Osteoblast (primary cell): ENCODE results near the gene INAVA. TPM values are rescaled to one million over a fixed set of nuclear protein-coding genes. Genes with fewer than 3 reads are reported as not detected.

ENCODE experiments used
- DNase-seq: peaks from one replicate; pipeline ENCODE4 v3.0.0; 2011; ENCODE audit warnings: low spot score, mixed read lengths; ENCODE audit not compliant: insufficient read length; ENCODE audit errors: missing footprints
- H2AFZ ChIP-seq: 2 replicates; pipeline ENCODE4 v1.6.0; 2011; ENCODE audit warnings: mild to moderate bottlenecking, low read length
- H3K27ac ChIP-seq: 2 replicates; pipeline ENCODE4 v1.5.1; 2011; ENCODE audit warnings: mild to moderate bottlenecking, low read depth, low read length, moderate library complexity
- H3K27me3 ChIP-seq: 2 replicates; pipeline ENCODE4 v1.6.0; 2012; ENCODE audit warnings: mild to moderate bottlenecking, control low read depth, inconsistent platforms, low read length, moderate library complexity; ENCODE audit not compliant: insufficient read depth
- H3K36me3 ChIP-seq: 2 replicates; pipeline ENCODE4 v1.5.1; 2011; ENCODE audit warnings: mild to moderate bottlenecking, low read length, control low read depth, moderate library complexity; ENCODE audit not compliant: insufficient read depth
- H3K4me1 ChIP-seq: 2 replicates; pipeline ENCODE4 v1.5.1; 2011; ENCODE audit warnings: mild to moderate bottlenecking, low read length, control low read depth, moderate library complexity; ENCODE audit not compliant: insufficient read depth
- H3K4me2 ChIP-seq: 2 replicates; pipeline ENCODE4 v1.6.0; 2011; ENCODE audit warnings: mild to moderate bottlenecking, low read length; ENCODE audit not compliant: insufficient read depth
- H3K4me3 ChIP-seq: fragments of 200-600 bp; sonication (generic); 3 replicates; pipeline ENCODE4 v1.5.1; 2012; ENCODE audit warnings: mild to moderate bottlenecking, low read length, inconsistent platforms; ENCODE audit not compliant: insufficient read depth
- H3K79me2 ChIP-seq: 2 replicates; pipeline ENCODE4 v1.6.0; 2012; ENCODE audit warnings: mild to moderate bottlenecking, low read length, control low read depth, inconsistent platforms; ENCODE audit not compliant: insufficient read depth
- H3K9me3 ChIP-seq: 2 replicates; pipeline ENCODE4 v1.5.1; 2011; ENCODE audit warnings: low read depth, low read length, control low read depth
- H4K20me1 ChIP-seq: 2 replicates; pipeline ENCODE4 v1.6.0; 2012; ENCODE audit warnings: mild to moderate bottlenecking, low read length, control low read depth; ENCODE audit not compliant: insufficient read depth
- total RNA-seq: library from RNA; depleted of rRNA; stranded (reverse); fragments of >200 nt; gene quantifications from 2 replicates; pipeline ENCODE4 v1.2.3, GENCODE V29; 2012
- TF ChIP-seq, protein P1 (sequence below): IDR thresholded peaks from 2 replicates; pipeline ENCODE4 v1.5.1; 2011; ENCODE audit warnings: mild to moderate bottlenecking, low read depth, low read length, moderate library complexity; ENCODE audit errors: extremely low read depth

Gene INAVA
- total RNA-seq, 1 donor: 0.36 TPM

DNA sequence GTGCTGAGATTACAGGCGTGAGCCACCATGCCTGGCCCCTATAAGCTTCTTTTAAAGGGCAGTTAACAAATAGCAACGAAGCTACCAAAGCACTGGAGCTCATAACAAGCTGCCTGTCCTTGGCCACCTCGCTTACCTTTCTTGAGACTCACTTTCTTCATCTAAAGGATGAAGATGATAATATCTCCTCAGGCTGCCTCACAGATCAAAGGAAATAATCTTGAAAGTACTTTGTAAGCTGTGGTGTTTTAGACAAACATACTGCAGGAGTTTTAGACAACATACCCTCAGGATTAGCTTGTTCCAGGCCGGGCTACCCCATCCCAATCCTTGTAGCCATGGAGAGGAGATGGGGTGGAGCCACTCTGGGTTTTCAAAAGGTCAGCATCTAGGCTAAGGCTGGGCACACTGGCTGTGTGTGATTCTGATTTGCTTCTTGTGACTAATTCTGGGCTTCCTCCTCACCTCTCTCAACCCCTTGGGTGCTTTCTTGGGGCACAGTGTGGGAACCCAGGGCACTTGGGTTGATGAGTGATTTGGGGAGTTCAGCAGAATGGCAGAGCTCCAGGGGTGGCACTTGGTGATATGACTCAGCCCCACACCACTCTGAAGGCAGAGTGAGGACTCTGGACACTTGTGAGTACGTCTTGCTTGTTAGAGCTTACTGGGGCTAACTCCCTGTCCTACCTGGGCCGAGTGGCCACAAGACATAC is 16.7 kb upstream of the INAVA start:
- no peak overlapping the region for H3K4me3 ChIP-seq
- no peaks in the 10 kb centered on the region for H3K36me3 ChIP-seq
- TF ChIP-seq, protein P1, sequence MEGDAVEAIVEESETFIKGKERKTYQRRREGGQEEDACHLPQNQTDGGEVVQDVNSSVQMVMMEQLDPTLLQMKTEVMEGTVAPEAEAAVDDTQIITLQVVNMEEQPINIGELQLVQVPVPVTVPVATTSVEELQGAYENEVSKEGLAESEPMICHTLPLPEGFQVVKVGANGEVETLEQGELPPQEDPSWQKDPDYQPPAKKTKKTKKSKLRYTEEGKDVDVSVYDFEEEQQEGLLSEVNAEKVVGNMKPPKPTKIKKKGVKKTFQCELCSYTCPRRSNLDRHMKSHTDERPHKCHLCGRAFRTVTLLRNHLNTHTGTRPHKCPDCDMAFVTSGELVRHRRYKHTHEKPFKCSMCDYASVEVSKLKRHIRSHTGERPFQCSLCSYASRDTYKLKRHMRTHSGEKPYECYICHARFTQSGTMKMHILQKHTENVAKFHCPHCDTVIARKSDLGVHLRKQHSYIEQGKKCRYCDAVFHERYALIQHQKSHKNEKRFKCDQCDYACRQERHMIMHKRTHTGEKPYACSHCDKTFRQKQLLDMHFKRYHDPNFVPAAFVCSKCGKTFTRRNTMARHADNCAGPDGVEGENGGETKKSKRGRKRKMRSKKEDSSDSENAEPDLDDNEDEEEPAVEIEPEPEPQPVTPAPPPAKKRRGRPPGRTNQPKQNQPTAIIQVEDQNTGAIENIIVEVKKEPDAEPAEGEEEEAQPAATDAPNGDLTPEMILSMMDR: no peak
- no peaks in the 10 kb centered on the region for H3K9me3 ChIP-seq
- H3K4me2 ChIP-seq: no peak overlapping the region
- H3K4me1 ChIP-seq: no peaks in the 10 kb centered on the region
- H3K27me3 ChIP-seq: peaks cover 55% of the 10 kb centered on the region
- H3K27ac ChIP-seq: no peak overlapping the region
- DNase-seq: no peak
- no peaks in the 10 kb centered on the region for H3K79me2 ChIP-seq
- H4K20me1 ChIP-seq: no peaks in the 10 kb centered on the region
- no peak overlapping the region for H2AFZ ChIP-seq

DNA sequence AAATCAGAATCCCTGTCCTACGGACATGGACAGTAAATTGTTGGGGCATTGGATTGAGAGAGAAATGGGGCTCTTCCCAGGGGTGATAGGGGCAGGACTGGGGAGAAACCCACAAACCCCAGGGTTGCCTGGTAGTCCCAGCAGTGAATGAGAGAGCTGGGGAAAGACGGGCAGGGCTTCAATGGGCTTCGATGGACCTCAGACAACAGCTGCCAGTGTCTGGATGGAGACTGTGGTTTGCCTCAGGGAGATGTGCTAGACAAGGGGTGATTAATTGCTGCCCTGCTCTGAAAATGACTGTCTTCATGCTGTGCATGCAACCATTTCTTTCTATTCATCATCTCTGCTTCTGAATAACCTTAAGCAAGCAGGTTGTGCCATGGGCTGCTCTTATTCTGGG is 14.5 kb upstream of the INAVA start:
- no peaks in the 10 kb centered on the region for H4K20me1 ChIP-seq
- H3K27ac ChIP-seq: no peak overlapping the region
- no peaks in the 10 kb centered on the region for H3K79me2 ChIP-seq
- H3K27me3 ChIP-seq: peaks cover 33% of the 10 kb centered on the region
- no peaks in the 10 kb centered on the region for H3K4me1 ChIP-seq
- no peak overlapping the region for H2AFZ ChIP-seq
- no peaks in the 10 kb centered on the region for H3K9me3 ChIP-seq
- no peaks in the 10 kb centered on the region for H3K36me3 ChIP-seq
- TF ChIP-seq, protein P1: no peak
- H3K4me3 ChIP-seq: no peak overlapping the region
- H3K4me2 ChIP-seq: no peak overlapping the region
- no peak for DNase-seq

DNA sequence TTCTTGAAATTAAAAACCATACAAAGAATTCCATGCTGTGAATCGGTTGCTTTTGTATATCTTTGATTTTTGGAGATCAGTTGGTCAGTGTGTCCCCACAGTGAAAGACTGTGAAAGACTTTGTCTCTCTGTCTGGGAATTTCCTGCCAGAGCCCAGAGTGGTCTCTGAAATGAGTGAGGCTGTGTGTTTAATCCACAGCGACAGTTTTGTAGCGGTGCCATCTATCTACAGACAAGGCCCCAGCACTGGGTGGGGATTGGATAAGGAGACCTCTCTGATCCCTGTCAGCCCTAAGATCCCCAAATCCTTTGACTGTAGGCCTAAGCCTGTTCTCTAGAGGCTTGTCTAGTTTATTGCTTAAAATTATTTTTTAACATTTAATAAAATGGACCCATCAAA is 11.6 kb upstream of the INAVA start:
- H3K4me2 ChIP-seq: no peak overlapping the region
- no peaks in the 10 kb centered on the region for H3K4me1 ChIP-seq
- no peaks in the 10 kb centered on the region for H3K9me3 ChIP-seq
- no peak overlapping the region for H3K27ac ChIP-seq
- H3K79me2 ChIP-seq: no peaks in the 10 kb centered on the region
- no peak overlapping the region for H2AFZ ChIP-seq
- peaks cover 21% of the 10 kb centered on the region for H3K27me3 ChIP-seq
- no peaks in the 10 kb centered on the region for H3K36me3 ChIP-seq
- TF ChIP-seq, protein P1: no peak
- H4K20me1 ChIP-seq: no peaks in the 10 kb centered on the region
- no peak overlapping the region for H3K4me3 ChIP-seq
- no peak for DNase-seq

DNA sequence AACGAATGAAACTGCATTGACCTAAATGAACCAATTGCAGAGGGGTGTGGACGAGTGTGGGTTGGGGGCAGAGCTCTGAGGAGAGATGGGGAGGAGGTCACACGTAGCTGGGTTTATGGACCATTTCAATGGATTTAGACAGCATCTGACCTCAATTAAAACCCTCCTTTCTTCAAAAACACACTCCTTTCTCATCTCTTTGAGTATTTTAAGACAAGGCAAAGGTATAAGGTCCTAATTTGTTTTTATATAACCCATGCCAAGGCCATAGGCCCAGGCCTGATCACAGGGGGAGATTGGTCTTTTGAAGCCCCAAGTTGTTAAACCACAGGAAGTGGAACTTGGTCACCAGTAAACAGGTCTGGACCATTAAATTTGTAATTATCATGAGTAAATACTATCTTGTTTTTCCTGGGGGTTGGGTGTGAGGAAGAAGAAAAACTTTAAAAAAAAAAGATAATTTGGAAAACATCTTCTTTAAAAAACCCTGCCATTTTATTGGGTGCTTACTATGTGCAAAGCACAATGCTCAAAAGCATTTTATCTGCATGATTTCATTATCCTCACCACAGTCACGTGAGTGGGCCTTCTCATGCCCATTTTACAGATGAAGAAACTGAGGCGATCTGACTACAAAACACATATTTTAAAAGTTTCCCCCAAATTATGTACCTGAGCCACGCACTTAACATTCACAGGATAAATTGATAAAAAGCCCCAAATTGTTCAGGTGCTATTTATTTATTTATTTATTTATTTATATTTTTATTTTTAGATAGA is 8.9 kb upstream of the INAVA start:
- Histone ChIP-seq H3K36me3 (no peaks in the 10 kb centered on the region), H3K4me2 (no peak overlapping the region), H3K9me3 (no peaks in the 10 kb centered on the region), H2AFZ (no peak overlapping the region), H3K27me3 (peaks cover 25% of the 10 kb centered on the region), H3K4me3 (no peak overlapping the region), H4K20me1 (no peaks in the 10 kb centered on the region), H3K27ac (no peak overlapping the region), H3K4me1 (no peaks in the 10 kb centered on the region), H3K79me2 (no peaks in the 10 kb centered on the region)
- no peak for DNase-seq
- TF ChIP-seq, protein P1: no peak
